Activated gamma-delta T cell (primary cell): ENCODE data around the gene ANXA3.
"Not testable (repeated sequence)": the region's sequence is repeated elsewhere in the genome, so short reads cannot be mapped to it uniquely, and the experiment has no call there.

ENCODE experiments used
- DNase-seq: peaks from one replicate; lab custom pipeline; 2025; lab: John Stamatoyannopoulos, UW

The ANXA3 gene

DNA sequence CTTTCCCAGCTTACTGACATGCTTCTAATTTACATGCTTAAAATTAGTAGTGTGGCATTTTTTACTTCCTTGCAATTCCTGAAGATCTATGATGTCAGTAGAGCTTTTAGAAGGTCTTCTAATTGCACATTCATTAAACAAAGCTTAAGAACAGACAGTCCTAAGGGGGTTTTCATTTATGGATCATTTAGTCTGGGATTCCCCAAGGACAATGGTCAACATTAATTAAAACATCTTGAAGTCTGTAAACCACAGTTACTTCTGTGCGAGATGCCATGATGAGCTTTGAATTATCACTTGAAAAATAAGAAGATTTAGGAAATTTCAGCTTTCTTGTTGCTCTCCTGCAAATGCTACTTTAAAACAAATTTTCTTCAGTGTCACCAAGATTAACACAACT, 20.2 kb downstream of the ANXA3 start:
- no peak for DNase-seq

DNA sequence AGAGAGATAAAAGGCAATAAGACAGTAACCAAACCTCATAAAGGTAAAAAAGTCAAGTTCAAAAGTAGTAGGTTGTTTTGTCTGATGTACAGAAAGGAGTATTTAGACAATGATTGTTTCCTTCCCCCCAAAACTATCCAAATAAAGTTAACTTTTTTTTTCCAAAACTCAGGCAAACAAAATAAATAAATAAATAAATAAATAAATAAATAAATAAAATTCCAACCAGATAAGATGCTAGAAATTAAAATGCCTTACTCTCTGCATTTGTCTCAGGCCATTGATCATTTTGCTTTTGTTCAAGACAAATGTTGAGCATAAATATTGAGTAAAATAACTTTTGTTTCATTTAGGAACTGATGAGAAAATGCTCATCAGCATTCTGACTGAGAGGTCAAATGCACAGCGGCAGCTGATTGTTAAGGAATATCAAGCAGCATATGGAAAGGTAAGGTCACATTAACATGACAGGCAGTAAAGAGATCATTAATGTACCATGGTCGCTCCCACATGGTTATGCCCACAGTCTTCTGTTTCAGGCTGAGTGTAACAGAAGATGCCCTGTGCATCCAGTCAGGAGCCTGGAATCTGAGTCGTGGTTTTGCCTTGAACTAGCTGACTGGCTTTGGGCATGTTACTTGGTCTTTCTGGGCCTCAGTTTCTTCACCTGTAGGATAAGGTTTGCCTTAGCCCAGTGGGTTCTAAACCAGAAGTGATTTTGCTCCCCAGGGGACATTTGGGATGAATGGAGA, 27.3 kb downstream of the ANXA3 start:
- no peak for DNase-seq

DNA sequence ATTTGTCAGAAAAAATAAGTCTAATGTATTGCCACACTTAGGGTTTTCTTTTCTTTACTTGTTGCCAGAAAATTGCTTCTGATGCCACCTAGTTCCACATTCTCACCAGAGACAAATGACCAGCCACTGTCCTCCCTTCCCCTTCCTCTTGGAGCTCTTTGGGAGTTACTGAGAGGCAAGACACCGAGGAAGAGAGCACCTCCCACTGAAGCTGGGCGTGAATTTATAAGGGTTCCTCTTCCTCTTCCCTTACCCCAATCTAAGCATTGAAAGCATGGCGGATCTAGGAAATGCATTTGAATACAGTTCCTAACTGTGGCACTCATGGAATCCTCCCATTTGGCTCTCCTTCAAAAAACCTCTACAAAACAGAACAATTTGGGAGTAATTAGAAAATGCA, 30.0 kb downstream of the ANXA3 start:
- DNase-seq, result no peak

DNA sequence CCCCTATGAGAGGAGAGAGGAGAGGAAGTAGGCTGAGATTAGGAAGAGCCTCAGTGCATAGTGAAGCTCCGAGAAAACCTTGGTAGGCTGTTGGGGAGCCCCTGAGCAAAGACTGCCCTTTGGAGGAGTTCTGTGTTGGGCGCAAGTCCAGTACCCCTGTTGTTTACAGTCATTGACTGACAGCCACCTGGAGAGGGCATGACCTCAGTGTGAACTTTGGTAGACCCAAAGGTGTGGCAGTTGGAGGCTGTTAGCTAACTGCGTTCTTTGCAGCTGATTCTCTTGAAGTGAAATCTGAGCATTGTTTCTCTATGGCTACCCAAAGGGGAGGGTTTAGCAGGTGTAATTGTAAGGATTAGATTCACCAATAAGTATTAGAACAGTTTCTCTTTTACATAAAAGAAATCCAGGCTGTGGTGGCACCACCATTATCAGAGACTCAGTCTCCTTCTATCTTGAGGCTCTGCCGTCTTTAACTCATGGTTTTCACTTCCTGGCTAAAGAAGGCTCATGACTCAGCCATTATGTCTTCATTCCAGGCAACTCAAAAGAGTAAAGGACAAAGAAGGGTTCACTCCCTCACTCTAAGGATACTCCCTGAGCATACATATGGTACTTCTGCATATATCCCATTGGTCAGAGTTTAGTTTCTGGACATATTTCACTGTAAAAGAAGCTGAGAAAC, 33.4 kb downstream of the ANXA3 start:
- DNase-seq, result no peak

DNA sequence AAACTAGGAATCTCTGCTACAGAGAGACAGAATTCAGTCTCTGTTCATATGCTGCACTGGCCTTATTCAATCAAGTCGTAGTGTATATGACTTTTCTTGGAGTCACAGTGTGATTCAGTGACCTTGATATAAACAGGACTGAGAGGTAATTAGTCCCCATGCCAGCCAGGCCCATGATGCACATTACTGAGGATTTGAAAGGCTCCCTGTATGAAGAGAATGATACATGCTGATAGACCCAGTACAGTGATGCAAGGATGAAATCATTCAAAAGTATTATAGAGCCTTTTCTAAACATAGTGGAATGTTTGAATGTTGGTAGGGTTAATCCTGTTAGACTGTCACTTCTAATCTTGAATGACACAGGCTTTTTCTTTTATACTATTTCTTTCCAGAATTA, 34.1 kb downstream of the ANXA3 start:
- no peak for DNase-seq

DNA sequence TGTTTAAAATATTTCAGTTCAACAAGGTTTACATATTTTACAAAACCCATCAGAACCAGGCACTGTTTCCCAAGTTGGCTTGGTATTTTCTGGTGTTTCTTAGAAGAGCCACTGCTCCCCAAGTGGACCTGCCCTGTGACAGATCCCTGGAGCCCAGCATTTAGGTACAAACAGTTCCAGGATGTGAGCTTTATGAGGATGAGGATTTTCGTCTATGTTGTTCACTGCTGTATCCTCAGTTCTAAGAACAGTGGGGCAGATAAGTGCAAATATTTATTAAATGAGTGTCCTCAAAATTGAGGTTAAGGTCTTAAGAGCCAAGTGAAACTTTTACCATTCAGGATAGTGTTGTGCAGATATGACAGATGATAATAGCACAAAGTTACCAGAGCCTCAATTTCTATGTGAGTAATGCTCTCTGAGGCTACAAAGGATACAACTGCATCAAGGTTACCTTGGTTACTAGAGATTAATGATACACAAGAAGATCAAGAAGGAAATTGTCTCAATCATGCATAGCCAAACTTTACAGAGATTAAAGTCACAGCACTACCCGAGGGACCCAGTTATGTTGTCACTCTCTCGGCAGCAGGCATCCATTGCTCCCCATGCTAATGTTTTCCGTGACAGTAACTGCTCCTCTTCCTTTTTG, 37.5 kb downstream of the ANXA3 start:
- DNase-seq, result no peak

DNA sequence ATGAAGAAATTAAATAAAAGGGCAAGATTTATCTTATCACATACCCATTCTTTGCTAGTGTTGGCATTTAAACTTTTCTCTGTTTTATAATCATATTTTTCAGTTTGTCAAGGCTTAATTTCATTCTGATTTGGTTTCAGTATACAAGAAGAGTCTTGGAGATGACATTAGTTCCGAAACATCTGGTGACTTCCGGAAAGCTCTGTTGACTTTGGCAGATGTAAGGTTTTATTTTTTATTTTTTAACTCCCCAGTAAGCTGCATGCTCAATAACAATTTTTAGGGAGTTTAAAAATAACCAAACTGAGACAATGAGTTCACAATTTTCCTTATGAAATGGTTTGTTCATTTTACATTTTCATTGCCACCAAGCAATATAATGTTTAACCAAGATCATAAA, 39.8 kb downstream of the ANXA3 start:
- DNase-seq, result no peak

DNA sequence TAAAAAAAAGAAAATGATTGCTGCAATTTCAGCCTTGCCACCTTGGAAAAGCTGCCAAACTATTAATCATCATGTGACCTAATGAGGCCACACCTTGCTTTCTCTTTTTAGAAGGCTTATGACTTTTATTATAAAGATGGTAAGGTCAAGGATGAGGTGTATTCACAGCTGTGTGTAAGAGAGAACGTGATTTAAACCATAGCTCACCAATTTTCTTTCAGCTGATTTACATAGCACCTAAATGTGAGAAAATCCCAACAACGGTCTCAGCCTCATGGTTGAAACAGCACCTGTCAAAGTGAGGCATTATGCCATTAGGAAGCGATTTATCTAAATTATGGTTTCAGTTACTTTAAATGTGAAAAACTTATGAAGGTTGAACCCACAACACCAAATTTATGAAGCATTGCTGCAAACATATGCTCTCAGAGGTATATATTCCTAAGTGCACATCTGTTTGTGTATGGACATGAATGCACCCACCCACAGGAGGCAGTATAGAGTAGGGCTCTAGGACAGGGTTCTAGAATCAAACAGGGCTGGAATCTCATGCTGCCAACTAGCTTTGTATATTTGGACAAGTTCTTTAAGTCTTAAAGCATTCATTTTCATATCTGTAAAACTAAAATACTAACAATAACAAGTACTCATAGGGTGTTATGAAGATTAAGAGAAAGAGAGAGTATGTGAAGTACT, 40.7 kb downstream of the ANXA3 start:
- DNase-seq, result no peak

DNA sequence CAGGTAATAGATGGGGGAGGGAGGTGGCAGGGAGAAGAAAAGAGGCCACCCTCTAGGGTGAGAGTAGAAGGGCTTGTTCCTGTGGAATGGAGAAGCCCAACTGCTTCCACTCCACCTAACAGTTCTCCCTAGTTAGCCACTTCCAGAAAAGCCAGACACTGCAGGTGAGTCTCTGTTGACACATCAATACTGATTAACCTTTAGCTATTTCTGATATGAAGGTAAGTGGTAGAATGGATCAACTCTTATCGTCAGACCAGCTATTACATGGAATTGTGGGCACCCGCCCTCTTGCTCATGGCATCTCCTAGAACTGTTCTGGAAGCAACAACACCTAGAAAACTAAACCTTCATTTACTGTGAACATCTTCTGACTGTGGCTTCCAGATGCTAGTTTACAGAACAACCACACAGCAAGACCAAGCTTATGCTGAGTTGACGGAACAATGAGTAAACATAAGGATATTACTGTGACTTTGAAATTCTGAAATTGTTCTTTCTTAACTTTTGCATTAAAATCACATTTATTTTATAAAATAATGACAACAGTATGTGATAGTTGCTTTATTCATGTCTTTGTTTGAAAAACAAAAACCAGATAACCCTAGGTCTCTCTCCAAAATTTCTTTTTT, 44.7 kb downstream of the ANXA3 start:
- DNase-seq, result no peak

DNA sequence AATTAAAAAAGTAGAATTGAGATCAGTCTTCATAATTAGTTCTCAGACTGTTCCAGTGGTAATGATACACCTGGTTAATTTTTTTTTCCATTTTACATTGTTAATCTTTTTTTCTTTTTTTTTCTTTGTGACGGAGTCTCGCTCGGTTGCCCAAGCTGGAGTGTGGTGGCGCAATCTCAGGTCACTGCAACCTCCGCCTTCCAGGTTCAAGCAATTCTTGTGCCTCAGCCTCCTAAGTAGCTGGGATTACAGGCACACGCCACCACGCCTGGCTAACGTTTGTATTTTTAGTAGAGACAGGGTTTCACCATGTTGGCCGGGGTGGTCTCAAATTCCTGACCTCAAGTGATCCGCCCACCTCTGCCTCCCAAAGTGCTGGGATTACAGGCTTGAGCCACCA, 46.9 kb downstream of the ANXA3 start:
- DNase-seq, result not testable (repeated sequence)

DNA sequence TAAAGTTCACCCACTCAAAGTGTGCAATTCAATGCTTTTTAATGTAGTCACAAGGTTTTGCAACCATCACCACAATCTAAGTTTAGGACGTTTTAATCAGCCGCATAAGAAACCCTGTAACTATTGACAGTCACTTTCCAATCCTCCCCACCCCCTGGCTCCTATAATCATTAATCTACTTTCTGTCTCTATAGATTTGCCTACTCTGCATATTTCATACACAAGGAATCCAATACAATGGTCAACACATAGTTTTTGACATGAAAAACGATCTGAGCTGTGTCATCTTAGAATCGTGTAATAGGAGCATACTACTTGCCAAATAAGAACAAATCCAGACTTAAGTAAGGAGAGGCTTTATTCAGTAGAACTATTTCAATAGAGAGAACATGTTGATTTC, 47.6 kb downstream of the ANXA3 start:
- DNase-seq, result no peak

DNA sequence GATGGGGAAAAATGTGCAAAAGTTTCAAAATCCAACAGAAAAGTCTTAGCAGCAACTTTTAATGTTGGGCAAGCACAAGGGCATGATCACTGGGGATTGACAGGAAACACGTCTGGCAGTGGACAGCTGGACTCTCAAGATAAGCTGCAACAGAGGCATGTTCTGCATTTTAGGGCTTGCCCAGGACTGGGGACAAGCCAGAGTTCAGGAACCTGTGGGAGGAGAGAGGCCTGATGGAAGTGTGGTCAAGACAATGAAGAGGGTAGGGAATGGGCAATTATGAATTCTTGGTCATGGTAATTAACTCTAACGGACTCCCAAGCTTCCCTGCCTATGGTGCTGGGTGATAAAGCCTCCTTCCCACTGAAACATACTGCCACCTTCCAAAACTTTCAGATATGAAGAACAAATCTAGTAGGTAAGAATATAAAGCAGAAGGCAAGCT, 48.4 kb downstream of the ANXA3 start:
- DNase-seq, result no peak

DNA sequence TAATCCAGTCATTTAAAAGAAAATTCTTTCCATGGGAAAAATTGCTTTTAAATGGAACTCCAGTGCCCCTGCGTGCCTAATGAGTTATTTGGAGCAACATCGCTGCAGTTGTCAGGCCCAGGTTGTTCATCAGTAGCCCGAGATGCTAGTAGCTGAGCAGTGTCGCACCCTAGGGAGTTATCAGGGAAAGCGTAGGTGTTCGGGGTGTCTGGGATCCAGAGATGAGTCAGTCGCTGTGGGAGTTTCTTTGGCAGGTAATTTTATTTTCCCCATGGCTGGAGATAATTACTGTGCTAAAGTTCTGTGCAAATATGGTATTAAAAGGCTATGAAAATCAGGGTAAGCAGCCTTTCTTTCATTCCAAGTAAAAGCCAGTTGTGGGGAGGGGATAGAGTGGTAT, 49.4 kb downstream of the ANXA3 start:
- no peak for DNase-seq

DNA sequence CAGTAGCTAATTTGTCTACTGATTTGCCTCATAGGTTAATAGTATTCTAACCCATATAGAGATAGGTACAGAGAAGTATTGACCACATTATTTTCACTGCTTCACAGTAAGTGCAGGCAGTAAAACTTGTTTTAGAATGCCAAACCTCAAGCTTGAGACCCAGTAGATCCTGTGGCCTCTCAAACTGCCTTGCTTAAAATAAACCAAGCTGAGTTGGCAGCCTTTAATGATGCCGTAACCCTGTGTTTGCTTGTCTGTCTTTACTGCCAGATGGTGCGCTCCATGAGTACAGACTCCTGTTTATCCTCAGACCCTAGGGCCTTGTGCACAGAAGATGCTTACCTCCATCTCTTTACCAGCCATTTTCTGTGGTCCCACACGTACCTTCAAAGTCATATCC, 50.8 kb downstream of the ANXA3 start:
- no peak for DNase-seq

DNA sequence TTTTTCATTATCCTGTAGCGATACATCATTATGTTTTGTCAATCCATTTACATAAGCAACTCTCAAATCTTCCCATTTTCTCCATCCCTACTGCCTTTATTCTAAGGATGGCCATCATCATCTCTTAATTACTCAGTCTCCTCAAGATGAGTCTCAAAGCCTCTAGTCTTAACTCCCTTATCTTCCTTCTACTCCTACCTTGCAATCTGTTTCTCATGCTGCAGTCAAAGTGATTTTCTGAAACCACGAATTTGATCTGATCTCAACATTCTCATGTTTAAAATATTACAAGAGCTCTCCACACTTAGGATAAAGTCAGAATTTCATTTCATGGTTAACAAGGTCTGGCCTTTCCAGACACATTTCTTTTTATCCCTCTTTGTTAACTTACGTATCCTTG, 51.8 kb downstream of the ANXA3 start:
- no peak for DNase-seq

DNA sequence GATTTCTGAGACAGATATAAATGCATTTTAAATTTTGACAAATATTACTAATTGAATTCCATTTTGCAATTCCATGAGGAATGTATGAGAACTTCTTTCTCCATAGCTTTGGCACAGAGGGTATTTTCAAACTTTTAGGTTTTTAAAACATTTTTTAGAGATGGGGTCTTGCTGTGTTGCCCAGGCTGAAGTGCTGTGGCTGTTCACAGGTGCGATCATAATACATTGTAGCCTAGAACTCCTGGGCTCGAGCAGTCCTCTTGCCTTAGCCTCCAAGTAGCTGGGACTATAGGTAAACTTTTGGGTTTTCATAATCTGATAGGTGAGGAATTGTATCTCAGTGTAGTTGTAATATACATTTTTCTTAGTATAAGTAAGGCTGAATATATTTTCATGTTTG, 53.4 kb downstream of the ANXA3 start:
- no peak for DNase-seq

DNA sequence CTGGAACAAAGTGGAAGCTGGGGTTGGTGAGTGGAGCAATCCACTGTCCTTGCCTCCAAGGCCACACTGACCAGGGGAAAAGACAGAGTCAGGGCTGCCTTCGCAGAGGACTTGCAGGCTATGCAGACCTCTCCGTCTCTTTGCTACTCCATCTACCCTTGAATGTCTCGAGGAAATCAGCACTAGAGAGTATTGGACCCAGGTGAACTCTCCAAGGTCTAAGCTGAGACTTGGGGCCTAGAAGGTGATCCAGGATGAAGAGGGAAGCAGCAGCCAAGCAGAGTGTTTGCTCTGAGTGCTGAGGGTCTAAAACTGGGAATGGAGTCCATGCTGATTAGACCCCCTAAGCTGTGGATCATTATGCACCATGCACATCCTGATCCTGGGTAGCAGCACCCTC, 54.5 kb downstream of the ANXA3 start:
- DNase-seq, result no peak

DNA sequence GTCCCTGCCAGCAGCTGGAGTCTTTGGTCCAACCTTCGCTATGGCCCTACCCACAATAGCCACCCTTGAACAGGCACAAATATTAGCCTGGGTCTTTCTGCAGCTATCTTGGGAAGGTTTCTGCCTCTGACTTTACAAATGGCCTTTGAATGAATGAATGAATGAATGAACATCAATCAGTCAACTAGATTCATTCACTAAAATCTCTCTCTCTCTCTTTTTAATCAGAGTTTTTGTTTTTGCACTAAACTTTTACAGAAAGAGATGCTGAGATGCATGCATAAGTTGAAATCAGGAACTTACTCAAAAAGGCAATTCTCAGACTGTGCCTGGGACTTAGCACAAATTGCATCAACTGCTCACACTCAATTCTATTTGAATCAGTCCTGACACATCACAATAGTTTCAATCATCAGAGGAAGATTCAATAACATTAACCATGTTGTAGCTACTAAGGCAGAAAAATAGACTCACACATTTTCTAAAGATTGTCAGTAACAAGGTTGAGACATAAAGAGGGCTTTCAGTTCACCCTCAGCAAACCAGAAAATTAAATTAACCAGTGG, 55.0 kb downstream of the ANXA3 start:
- DNase-seq, result no peak

DNA sequence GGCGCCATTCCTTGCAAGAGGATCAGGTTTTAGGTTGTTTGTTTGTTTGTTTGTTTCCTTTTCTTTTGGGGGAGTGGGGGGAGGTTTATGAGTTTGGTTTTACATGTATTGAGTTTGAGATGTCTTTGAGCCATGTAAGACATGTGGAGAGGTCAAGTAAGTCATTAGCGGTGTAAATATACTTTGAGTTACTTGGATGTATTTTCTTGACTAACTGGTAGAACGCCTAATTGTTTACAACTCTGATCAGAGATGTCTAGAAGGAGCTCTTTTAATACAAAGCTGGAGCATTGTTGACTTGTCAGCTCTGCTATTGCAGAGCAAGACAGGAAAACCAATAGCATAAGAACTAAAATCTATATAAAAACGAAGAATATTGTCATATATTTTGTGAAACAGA, 57.1 kb downstream of the ANXA3 start:
- DNase-seq, result no peak

DNA sequence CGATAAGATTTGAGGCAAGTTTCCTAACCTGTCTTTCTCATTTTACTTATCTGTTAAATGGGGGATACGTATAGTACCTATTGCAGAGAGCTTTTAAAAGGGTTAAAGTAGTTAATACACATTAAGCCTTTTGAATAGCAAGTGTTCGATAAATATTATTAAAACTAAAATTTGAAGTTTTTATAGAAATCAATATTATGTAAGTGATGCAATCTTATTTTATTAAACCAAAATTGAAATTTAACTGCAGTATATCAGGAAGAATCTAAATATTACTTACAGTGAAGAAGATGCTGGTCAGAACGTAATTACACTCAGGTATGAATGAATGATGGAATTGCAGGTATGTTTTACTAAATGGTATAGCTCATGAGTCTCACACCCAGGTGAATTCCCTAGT, 58.0 kb downstream of the ANXA3 start:
- no peak for DNase-seq

DNA sequence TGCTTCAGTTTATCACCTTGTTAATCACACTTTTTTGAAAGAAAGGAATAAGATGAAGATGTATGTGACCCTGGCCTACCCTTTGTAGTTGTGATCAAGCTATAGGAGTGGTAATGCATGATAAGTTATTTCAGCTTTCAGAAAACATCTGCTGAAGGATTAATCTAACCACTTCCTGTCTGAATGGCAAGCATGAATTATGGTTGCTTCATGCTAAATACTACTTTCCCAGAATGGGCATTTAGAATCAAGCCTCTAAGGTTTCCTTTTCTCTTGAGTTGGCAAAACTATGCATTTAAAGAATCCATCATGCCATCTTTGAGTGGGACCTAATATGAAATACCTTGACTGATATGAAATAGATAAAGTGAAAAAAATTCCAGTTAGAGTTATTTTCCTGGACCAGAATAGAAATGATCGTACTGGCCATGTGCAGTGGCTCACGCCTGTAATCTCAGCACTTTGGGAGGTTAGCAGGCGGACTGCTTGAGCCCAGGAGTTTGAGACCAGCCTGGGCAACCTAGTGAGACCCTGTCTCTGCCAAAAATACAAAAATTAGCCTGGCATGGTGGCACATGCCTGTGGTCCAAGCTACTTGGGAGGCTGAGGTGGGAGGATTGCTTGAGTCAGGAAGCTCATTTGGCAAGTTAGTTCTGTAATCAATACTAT, 59.1 kb downstream of the ANXA3 start:
- DNase-seq, result no peak
